HepG2 (cell line): ENCODE data around the gene GSK3A. TPM values are rescaled to one million over a fixed set of nuclear protein-coding genes. Genes with fewer than 3 reads are reported as not detected.

Experiments used
- CHD2 ChIP-seq: IDR thresholded peaks from 2 replicates; pipeline ENCODE4 v1.6.1; 2011; ENCODE audit warnings: low read depth, low read length, improper control_type of control experiment
- ELF4 ChIP-seq: sonication (generic); formaldehyde crosslinking; IDR thresholded peaks from 2 replicates; pipeline ENCODE4 v1.5.0; 2020; ENCODE audit warnings: missing genetic modification reagents, mild to moderate bottlenecking, moderate library complexity, borderline replicate concordance
- FOXK1 ChIP-seq: sonication (generic); formaldehyde crosslinking; IDR thresholded peaks from 2 replicates; pipeline ENCODE4 v1.4.0; 2020; ENCODE audit warnings: low read depth, missing genetic modification reagents, borderline replicate concordance
- GABPA ChIP-seq, 2 experiments: IDR thresholded peaks; 2 replicates each; pipeline ENCODE4 v1.6.1; 2011 to 2016; ENCODE audit warnings: low read depth in 2 of 2, low read length in 1 of 2, missing biosample characterization in 1 of 2, missing genetic modification characterization in 1 of 2
- GABPB1 ChIP-seq: IDR thresholded peaks from 2 replicates; pipeline ENCODE4 v1.6.1; 2016; ENCODE audit warnings: mild to moderate bottlenecking, missing genetic modification reagents, moderate library complexity, missing compliant biosample characterization
- HDAC6 ChIP-seq: fragments of 200-600 bp; sonication (generic); IDR thresholded peaks from 2 replicates; pipeline ENCODE4 v1.7.0; 2017; ENCODE audit warnings: mild to moderate bottlenecking, antibody characterized with exemption, low read length, low read depth
- MTF1 ChIP-seq: sonication (generic); formaldehyde crosslinking; IDR thresholded peaks from 2 replicates; pipeline ENCODE4 v1.5.0; 2020; ENCODE audit warnings: missing genetic modification reagents
- PHF21A ChIP-seq: sonication (generic); formaldehyde crosslinking; IDR thresholded peaks from 2 replicates; pipeline ENCODE4 v1.5.0; 2020; ENCODE audit warnings: mild to moderate bottlenecking, missing genetic modification reagents
- RFX5 ChIP-seq: IDR thresholded peaks from 2 replicates; pipeline ENCODE4 v1.6.1; 2011; ENCODE audit warnings: low read depth, low read length, improper control_type of control experiment
- SRSF1 ChIP-seq: fragments of 200-400 bp; formaldehyde crosslinking; optimal IDR thresholded peaks from 2 replicates; pipeline ENCODE3; 2017; ENCODE audit warnings: mild to moderate bottlenecking, low read depth, low read length, moderate library complexity
- SUZ12 ChIP-seq: fragments of 150-350 bp; IDR thresholded peaks from 2 replicates; pipeline ENCODE4 v1.6.1; 2014; ENCODE audit warnings: low read depth, low read length
- TARDBP ChIP-seq: sonication (generic); formaldehyde crosslinking; IDR thresholded peaks from 2 replicates; pipeline ENCODE4 v1.8.0; 2022; ENCODE audit warnings: mild to moderate bottlenecking, missing genetic modification reagents
- TBL1XR1 ChIP-seq: fragments of 150-350 bp; IDR thresholded peaks from 2 replicates; pipeline ENCODE4 v1.6.1; 2014; ENCODE audit warnings: borderline replicate concordance, low read length; ENCODE audit not compliant: partially characterized antibody
- THAP11 ChIP-seq: IDR thresholded peaks from 2 replicates; pipeline ENCODE4 v1.6.1; 2016; ENCODE audit warnings: missing biosample characterization, missing genetic modification reagents
- THYN1 ChIP-seq: sonication (generic); formaldehyde crosslinking; IDR thresholded peaks from 2 replicates; pipeline ENCODE4 v1.8.1; 2023; ENCODE audit warnings: low read depth, mild to moderate bottlenecking, moderate library complexity, missing genetic modification reagents, borderline replicate concordance
- YEATS2 ChIP-seq: sonication (generic); formaldehyde crosslinking; IDR thresholded peaks from 2 replicates; pipeline ENCODE4 v1.4.0; 2020; ENCODE audit warnings: missing genetic modification reagents, borderline replicate concordance
- ZFY ChIP-seq: sonication (generic); formaldehyde crosslinking; IDR thresholded peaks from 2 replicates; pipeline ENCODE4 v1.4.0; 2020; ENCODE audit warnings: missing genetic modification reagents
- ZNF143 ChIP-seq: sonication (generic); formaldehyde crosslinking; IDR thresholded peaks from 2 replicates; pipeline ENCODE4 v1.4.0; 2020; ENCODE audit warnings: missing genetic modification reagents
- ZNF3 ChIP-seq: IDR thresholded peaks from 2 replicates; pipeline ENCODE4 v1.7.0; 2017; ENCODE audit warnings: inconsistent platforms
- ZNF614 ChIP-seq: IDR thresholded peaks from 2 replicates; pipeline ENCODE4 v1.6.1; 2018; ENCODE audit warnings: missing biosample characterization, missing genetic modification reagents, inconsistent platforms, borderline replicate concordance
- polyA plus RNA-seq, 8 experiments: library from polyadenylated mRNA; depleted of rRNA in 3 of 8; stranded (reverse) in 7 of 8; unstranded in 1 of 8; fragments of >200 nt; fragmentation: Illumina TruSeq in 4 of 8; extraction: Trizol in 4 of 8; gene quantifications; 2 replicates each; pipeline versions ENCODE4 v1.2.1 to v1.2.3, GENCODE V29; 2011 to 2016; ENCODE audit warnings: low read depth in 4 of 8, missing spikeins in 1 of 8, mixed read lengths in 1 of 8; ENCODE audit not compliant: insufficient read depth in 1 of 8
- total RNA-seq, 5 experiments: library from RNA; depleted of rRNA; stranded (reverse); fragments of >200 nt; fragmentation: Illumina TruSeq; extraction: Trizol; gene quantifications; 2 replicates each; pipeline ENCODE4 v1.2.3, GENCODE V29; 2016; ENCODE audit warnings: low read depth in 1 of 5
- TF ChIP-seq, protein P1 (sequence below): IDR thresholded peaks from 2 replicates; pipeline ENCODE4 v1.6.1; 2016; ENCODE audit warnings: low read depth, missing genetic modification reagents, missing compliant biosample characterization
- TF ChIP-seq, protein P2 (sequence below): sonication (generic); formaldehyde crosslinking; IDR thresholded peaks from 2 replicates; pipeline ENCODE4 v1.5.0; 2020; ENCODE audit warnings: missing genetic modification reagents
- TF ChIP-seq, protein P3 (sequence below): IDR thresholded peaks from 2 replicates; pipeline ENCODE4 v1.6.1; 2016; ENCODE audit warnings: missing genetic modification reagents, missing compliant biosample characterization

GSK3A gene
- total and polyA plus RNA-seq, 2 of the 13 experiments (the other 11 are each of a cell fraction or from before 2014, with no cell fraction given), result 16.9 to 52.5 TPM

DNA sequence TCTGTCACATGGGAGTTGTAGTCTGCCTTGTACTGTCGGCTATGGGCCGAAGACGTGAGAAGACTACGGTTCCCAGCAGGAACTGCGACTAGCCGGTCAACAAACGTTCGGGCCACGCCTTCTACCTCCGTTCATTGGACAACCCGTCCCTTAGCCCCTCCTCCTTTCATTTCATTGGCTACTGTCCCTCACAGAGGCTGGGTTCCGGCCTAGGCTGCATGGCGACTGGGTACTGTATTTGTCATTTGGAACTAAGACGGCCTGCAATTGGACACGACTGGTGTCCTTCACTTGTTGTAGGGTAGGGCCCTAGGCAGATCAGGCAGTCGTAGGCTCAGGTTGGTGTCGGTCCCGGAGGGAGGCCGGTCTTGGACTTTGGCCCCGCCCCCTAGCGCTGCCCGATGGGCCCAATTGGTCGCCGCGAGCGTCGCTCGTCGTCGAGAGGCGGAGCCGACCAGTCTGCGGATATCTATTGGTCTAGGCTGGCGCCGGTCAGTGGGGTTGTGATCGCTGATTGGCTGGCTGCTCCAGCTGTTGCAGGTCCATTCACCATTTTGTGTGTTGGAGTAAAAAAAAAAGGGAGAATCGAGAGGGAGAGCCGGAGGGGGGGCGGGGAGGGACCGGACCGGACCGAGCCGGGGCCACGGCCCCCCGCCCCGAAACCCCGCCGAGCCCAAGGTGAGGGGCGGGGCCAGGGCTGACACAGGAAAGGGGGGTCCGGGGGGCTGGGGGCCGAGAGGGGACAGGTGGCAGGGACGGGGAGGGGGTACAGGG lies 26.5 kb upstream of the GSK3A start, which contains the start of gene CIC (continued):
- TF ChIP-seq SUZ12 (peak; percentile 90), GABPA (IDR thresholded peaks at IDR 0.05; ENCODE audit: low read depth, low read length) (peak; percentile 64), GABPA (CRISPR knock-in tag; IDR thresholded peaks at IDR 0.05; ENCODE audit: low read depth) (peak; percentile 92), TARDBP (no peak; the same call in 1 of the 2 replicates), RFX5 (peak; percentile 77), FOXK1 (peak; percentile 33; the same call in 1 of the 2 replicates), THYN1 (CRISPR knock-in tag) (no peak), YEATS2 (CRISPR knock-in tag) (no peak; the same call in 1 of the 2 replicates), ZFY (CRISPR knock-in tag) (0 out of 2 replicates have a peak, but pooled peaks have one; percentile 9), THAP11 (CRISPR knock-in tag) (peak; percentile 99), CHD2 (peak; percentile 76), ZNF3 (CRISPR knock-in tag) (peak; percentile 84), ZNF614 (0 out of 2 replicates have a peak, but pooled peaks have one; percentile 18), HDAC6 (no peak), PHF21A (no peak), TBL1XR1 (no peak), MTF1 (CRISPR knock-in tag) (no peak), SRSF1 (peak; percentile 26), ZNF143 (CRISPR knock-in tag) (peak; percentile 99), ELF4 (CRISPR knock-in tag) (peak; percentile 63; the same call in 1 of the 2 replicates), GABPB1 (CRISPR knock-in tag) (peak; percentile 93)
- TF ChIP-seq, protein P1, sequence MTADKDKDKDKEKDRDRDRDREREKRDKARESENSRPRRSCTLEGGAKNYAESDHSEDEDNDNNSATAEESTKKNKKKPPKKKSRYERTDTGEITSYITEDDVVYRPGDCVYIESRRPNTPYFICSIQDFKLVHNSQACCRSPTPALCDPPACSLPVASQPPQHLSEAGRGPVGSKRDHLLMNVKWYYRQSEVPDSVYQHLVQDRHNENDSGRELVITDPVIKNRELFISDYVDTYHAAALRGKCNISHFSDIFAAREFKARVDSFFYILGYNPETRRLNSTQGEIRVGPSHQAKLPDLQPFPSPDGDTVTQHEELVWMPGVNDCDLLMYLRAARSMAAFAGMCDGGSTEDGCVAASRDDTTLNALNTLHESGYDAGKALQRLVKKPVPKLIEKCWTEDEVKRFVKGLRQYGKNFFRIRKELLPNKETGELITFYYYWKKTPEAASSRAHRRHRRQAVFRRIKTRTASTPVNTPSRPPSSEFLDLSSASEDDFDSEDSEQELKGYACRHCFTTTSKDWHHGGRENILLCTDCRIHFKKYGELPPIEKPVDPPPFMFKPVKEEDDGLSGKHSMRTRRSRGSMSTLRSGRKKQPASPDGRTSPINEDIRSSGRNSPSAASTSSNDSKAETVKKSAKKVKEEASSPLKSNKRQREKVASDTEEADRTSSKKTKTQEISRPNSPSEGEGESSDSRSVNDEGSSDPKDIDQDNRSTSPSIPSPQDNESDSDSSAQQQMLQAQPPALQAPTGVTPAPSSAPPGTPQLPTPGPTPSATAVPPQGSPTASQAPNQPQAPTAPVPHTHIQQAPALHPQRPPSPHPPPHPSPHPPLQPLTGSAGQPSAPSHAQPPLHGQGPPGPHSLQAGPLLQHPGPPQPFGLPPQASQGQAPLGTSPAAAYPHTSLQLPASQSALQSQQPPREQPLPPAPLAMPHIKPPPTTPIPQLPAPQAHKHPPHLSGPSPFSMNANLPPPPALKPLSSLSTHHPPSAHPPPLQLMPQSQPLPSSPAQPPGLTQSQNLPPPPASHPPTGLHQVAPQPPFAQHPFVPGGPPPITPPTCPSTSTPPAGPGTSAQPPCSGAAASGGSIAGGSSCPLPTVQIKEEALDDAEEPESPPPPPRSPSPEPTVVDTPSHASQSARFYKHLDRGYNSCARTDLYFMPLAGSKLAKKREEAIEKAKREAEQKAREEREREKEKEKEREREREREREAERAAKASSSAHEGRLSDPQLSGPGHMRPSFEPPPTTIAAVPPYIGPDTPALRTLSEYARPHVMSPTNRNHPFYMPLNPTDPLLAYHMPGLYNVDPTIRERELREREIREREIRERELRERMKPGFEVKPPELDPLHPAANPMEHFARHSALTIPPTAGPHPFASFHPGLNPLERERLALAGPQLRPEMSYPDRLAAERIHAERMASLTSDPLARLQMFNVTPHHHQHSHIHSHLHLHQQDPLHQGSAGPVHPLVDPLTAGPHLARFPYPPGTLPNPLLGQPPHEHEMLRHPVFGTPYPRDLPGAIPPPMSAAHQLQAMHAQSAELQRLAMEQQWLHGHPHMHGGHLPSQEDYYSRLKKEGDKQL (CRISPR knock-in tag), result no peak
- TF ChIP-seq, protein P2, sequence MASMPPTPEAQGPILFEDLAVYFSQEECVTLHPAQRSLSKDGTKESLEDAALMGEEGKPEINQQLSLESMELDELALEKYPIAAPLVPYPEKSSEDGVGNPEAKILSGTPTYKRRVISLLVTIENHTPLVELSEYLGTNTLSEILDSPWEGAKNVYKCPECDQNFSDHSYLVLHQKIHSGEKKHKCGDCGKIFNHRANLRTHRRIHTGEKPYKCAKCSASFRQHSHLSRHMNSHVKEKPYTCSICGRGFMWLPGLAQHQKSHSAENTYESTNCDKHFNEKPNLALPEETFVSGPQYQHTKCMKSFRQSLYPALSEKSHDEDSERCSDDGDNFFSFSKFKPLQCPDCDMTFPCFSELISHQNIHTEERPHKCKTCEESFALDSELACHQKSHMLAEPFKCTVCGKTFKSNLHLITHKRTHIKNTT (CRISPR knock-in tag), result 0 out of 2 replicates have a peak, but pooled peaks have one; percentile 93
- TF ChIP-seq, protein P3, sequence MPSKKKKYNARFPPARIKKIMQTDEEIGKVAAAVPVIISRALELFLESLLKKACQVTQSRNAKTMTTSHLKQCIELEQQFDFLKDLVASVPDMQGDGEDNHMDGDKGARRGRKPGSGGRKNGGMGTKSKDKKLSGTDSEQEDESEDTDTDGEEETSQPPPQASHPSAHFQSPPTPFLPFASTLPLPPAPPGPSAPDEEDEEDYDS (CRISPR knock-in tag), result peak; percentile 4; the same call in 1 of the 2 replicates
- TF ChIP-seq, all 625 proteins: peak for 57
